A204.1 (cell line): Measurements from ENCODE around the gene HEMK1.

Experiments
- FAIRE-seq: peaks from 2 replicates; lab custom pipeline; 2012; peaks lifted over from hg19 to GRCh38; lab: Jason Lieb, UNC

Gene HEMK1

DNA sequence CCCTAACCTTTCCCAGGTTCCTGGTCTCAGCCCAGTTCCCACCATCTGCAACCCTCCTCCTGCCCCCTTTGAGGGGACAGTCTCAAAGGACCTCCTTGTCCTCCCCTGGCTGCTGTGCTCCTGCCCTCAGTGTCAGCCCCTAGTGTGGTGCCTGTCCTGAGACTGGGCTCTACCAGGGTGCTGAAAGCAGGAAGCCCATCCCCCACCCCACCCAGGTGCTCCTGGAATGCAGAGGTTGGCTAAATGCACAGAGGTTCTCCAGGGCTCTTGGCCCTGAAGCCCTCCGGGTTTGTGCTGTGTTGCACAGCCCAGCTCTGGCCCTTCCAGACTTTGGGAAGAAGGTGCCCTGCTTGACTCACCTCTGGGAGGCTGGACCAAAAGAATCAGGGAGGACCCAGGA lies 23.5 kb upstream of the HEMK1 start:
- FAIRE-seq = no peak

DNA sequence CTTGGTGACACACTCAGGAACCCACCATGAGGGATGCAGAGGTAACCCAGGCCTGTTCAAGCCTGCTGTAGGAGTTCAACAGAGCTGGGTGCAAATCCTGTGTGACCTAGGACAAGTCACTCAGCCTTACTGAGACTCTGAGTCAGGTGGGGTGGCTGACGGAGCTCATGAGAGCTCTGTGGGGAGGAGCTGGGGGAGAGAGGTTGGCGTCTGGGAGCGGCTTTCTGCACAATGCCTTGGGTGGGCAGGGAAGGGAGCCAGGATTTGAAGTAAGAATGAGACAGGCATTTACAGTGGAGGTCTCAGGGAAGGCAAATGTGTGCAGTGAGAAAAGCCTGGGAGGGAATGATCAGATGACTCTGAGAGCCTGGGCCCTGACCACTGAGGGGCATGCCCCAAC lies 20.1 kb upstream of the HEMK1 start:
- no peak for FAIRE-seq

DNA sequence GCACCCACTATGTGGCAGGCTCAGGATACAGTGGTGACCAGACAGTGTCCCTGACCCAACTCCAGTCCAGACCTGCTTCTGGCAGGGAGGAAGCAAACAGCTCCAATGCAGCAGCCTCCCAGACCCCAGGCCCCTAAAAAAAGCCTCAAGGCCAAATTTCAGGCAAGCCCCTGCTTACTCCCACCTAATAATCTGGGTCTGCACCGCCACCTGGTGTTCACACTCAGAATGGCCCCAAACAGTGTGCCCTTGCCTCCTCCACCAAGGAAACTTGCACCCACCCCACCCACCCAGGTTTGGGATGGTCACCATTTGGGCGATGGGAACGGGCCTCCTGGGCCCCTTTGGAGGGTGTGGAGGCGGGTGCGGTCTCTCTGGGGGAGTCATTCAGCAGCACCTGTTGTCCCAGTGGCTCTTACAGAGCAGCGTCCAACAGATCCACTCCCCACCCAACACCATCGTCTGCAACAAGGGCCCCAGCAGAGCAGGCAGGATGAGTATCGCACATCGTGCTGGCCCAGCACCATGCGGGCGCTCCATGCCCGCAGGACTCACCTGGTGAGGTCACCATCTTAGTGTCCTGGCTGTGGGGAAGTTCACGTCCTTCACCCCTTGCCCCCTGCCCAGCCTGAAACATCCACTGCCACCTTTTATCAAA lies 19.1 kb upstream of the HEMK1 start:
- no peak for FAIRE-seq

DNA sequence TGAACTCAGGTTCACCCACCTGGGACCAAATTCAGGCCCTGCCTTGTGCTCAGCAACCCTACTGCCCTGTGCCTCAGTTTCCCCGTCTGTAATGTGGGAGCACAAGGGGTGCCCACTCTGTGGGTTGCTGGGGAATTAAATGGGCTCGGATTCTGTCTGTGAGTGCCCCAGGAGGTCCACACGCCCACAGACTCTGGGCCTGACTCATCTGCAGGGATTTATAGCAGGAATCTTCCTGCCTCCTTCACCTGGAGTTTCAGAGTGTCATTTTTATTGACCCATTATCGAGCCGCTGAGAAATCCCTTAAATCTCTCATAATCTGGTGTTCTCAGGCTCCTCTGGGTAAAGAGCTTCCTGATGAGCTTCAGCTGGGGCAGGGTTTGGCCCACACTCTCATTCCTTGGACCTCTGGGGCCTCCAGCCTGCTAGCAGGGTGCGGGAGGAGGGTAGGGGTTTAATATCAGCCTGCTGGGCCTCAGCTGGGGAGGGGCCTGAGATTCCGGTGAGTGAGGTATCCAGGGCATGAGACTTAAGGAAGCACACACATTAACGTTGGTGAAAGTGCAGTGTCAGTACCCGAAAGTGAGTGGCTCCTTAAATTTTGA lies 18.2 kb upstream of the HEMK1 start:
- FAIRE-seq = no peak

DNA sequence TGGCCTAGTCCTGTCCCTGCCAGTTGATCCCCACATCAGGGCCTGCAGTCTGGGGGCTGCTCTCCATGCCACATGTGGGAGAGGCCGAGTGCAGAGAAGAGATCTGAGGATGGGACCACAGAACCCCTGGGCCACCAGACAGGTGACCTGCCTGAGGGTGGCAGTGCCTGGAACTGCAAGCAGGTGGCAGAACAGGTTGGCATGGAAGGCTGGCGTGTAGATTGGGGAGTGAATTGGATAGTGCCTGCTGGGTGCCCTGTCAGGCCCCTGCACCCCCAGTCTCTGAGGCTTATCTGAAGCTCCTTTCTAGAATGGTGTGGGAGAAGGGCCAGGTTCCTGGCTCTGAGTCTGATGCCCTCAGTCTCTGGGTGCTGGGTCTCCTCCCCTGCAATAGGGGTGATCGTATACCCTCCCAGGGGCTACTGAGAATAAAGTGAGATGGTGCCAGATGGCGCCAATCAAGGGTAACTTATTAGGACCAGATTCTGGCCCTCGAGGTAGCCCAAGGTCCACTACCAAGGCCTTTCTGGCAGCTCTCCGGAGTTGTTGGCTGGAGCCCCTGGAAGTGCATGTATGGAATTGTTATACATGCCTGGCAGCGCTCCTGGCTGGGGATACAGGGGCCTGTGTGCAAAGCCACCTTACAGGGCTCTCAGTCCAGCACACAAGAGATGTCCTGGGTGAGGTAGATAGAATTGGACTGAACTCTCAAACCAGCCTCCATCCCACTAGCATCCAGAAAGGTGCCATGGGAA lies 17.5 kb upstream of the HEMK1 start:
- no peak for FAIRE-seq

DNA sequence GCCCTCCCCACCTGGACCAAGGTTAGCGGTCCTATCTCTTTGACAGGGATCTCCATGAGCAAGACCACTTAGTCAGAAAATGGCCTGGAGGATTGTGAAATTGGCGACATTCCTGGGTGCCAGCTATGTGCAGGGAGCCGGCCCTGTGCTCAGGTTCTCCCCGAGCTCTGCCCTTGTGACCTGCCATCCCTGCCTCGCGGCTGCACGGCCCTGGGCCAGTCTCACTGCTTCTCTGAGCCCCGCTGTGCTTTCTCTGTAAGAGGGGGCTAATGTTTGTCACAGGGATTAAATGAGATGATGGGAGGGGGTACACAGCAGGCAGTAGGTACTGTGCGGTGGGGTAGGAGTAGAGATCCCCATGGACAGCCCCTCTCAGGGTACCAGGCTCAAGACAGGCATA lies 16.7 kb upstream of the HEMK1 start:
- no peak for FAIRE-seq

DNA sequence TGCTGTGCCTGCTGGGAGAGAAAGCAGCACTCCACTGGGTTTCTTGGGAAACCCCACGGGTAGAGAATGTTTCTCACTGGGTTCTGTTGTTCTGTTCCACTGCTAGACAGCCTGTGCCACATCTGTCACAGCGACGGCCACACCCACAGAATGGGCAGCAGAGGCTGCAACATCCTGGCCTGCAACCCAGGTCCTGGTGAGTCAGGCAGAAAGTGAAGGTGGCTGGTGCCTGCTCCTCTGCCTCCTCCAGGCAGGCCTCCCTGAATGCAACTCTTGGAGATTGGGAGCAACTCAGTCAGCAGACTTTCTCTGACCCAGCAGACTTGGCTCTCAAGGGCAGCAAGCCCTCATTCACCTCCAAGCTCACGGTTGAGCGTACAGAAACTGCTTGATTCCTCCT lies 14.8 kb upstream of the HEMK1 start:
- no peak for FAIRE-seq

DNA sequence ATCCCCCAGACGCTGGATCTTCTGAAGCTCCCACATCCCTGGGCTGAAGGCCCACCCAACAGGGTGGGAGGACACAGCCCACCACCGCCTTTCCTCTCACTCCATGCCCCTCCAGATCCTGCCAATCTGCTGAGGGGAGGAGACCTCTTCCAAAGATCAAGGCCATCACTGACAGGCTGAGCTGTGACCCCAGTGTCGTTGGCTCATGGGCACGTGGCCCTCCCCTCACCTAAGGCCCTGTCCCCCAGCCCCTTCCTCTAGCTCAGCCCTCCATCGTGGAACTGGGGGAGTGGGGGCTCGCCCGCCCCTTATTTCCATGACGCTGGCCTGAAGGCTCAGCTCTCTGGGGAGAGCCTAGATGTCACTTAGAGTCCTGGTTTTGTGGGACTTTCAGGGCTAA lies 12.2 kb upstream of the HEMK1 start:
- FAIRE-seq = no peak

DNA sequence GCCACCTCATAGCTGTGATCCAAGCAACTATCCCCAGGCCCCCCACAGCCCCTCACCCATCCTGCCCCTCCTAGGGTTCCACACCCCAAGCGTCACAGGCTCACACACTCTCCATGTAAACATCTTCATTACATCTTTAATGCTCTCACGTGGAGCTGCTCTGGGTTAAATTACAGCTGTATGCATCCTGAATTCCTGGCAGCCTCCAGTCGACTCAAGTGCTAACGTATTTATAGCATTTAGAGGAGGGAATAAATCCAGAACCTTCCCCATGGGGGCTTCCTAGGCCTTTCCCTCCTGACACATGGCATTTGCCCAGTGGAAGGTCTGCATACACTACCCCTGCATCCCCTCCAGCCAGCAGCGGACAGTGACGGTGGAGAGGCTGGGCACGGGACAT lies 11.4 kb upstream of the HEMK1 start:
- FAIRE-seq = no peak

DNA sequence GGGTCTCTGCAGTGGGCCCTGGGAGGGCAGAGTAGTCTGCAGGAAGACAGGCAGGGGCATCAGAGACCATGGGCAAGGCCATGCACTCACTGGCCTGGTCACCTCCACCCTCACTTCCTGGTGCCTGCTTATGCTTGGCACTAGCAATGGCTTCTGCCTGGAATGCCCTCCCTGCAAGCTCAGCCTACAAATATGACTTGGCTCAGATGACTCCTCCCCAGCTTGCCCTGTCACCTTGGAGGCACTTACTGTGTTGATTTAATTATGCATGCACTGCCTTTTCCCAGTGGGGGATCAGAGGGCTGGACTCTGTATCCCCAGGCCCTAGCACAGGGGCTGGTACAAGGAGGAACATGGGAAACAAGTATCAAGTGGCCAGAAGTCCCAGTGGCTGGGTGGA lies 9.6 kb upstream of the HEMK1 start:
- no peak for FAIRE-seq

DNA sequence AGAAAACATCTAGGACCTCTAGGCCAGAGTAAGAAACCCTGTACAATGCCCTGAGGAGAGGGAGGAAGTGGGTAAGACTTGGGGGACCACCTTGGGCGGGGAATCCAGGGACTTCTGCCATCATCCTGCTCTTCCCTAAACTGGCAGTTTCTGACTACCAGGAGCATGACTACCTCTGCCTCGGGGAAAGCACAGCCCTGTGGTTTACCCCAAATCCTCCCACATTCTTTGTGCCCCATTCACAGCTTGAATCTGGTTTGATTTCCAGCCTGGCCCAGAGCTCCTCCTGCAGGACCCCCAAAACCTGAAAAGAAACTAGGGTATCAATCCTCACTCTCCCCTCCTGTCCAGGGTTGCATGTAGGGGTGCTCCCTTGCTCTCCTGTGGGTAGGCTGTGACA lies 6.5 kb upstream of the HEMK1 start:
- no peak for FAIRE-seq

DNA sequence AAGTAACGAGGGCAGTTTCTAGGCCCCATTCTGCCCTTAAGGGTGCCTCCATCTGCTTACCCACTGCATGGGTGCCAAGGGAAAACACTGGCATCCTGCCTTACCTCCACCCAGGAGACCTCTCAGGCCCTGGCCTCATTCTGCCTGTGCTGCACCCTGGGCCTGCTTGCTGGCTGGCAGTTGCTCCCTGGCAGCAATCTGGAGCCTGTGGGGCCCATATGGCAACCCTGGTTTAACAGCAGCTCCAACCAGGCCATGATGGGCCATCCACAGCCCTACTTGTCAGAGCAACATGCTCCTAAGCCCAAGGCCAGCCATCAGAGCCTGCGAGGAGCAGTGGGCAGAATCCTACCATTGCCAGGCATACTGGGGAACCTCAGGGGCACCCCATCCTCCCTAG lies 5.5 kb upstream of the HEMK1 start:
- FAIRE-seq = no peak

DNA sequence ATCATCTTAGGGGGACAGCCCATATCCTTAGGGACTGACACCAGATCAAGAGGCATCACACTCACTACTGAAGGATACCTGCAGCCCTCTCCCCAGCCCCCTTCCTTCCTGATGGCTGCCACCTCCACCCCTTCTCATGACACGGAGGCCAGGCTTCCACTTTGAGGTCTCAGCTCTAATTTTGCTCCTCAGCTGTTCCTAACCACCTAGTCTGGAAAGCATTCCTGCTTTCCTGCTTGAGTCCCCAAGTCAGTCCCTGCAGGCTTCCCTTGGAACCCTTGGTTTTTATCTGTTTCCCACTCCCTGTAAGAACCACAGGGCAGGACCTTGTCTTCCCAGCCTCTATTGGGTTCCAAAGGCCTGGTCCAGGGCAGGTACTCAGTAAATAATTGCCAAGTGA lies 5.0 kb upstream of the HEMK1 start:
- no peak for FAIRE-seq

DNA sequence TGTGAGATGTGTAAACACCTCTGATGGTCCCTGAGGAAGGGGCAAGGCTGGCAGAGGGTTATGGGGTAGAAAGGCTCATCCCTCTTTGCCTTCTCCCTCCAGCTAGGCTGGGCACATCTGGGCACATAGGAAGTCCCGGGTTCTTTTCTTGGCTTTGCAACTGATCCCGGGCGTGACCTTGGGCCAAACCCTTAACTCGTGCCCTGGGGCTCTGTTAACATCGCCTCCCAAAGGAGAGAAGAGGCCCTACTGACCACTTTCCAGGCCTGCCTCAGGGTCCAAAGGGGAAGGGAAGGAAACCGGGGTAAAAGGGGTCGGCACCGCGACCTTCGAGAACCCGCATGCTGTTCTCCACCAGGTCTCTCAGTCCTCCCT lies 2.3 kb upstream of the HEMK1 start:
- no peak for FAIRE-seq

DNA sequence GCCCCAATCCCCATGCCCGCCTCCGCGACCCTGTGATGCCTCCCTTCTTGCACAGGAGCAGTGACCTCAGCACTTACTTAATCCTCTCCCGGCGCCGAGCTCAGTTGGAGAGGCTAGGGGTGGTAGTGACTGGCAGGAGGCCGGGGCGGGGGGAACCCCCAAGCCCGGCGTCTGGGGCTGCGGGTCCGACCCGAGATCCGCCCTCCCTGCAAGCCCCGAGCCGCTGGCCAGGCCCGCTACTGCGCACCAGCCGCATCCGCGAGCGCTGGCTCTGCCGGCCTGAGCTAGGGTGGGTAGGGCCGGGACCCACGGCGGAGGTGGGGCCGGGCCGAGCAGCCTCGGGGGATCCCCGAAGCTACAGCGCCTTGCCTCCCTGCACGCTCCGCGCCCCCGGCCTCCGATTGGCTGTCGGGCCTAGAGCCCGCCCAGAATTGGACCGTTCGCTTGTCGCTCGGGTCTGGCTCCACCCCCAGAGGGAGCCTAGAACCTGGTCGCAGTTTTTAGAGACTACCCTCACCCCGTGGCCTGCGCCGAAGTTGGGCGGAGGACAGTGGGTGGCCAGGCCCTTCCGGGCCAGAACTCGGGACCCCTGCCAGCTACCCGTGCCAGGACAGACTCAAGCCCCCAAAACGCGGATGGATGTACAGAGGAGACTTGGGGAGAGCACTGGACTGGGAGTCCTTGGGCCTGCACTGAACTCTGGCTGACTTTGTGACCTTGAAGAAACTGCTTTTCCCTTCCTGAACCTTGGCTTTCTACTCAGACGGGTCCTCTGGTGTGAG lies 1.7 kb upstream of the HEMK1 start, which contains the start of gene C3orf18:
Gene C3orf18, minus strand, starts transcription at position 362 of the 782 bp plus-strand sequence. CDS start 2,048 bp downstream, outside the sequence.
- FAIRE-seq = no peak

DNA sequence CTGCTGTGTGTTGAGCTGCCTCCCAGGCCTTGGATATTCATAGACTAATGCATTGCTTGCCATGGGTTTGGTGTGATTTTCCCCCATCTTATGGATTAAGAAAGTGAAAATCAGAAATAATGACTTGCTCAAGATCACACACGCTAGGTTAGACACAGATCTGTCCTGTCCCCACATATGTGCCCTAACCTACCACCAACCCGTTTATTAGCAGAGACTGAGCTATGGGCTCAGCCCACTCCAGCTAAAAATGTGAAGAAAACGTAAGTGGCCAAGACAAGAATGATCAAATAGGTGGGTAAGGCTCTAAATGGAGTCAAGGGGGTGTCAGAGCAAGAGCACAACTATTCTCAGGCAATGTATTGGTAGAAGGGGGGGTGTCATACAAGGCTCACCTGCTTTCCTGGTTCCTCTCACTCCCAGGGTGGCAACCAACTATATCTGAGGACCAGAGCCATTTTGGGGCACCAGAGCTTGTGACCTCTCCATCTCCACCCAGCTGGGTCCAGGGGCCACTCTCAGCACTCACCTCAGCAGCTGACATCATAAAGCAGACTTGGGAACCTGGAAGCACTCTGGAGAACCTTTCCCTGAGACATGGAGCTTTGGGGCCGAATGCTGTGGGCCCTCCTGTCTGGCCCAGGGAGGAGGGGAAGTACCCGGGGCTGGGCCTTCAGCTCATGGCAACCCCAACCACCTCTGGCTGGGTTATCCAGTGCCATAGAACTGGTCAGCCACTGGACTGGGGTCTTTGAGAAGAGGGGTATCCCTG lies 1.4 kb downstream of the HEMK1 start:
- FAIRE-seq = no peak

DNA sequence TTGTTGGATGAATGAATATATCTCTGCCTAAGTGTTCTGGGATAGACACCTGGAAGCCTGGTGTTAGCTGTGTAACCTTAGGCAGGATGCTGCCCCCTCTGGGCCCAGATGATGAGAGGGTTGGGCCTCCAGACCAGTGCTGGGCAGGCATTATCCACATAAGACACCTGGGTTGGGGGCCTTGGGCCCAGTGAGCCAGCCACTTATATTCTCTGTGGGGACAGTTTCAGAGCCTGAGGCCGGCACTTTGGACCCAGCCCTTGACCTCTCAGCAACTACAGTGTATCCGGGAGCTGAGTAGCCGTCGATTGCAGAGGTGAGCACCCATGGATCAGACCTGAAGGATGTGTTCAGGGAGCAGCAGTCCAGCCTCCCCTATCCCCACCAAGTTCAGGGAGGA lies 2.2 kb downstream of the HEMK1 start:
- no peak for FAIRE-seq

DNA sequence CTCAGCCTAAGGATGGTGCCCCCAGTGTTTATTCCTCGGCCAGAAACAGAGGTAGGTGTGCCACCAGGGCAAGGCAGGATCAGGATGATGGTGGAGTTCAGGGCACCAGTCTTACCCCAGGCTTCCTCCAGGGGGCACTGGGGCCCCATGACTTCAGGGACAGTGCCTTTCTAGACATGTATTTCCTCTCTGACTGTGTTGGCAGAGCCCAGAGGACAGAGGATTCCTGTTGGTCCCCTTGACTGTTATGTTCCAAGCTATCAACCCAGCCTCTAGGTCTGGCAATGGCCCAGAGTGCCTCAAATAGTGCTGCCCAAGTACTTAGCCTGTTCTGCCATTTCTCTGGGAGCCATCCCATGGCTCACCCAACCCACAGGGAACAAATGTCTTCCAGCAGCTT lies 2.8 kb downstream of the HEMK1 start:
- no peak for FAIRE-seq

DNA sequence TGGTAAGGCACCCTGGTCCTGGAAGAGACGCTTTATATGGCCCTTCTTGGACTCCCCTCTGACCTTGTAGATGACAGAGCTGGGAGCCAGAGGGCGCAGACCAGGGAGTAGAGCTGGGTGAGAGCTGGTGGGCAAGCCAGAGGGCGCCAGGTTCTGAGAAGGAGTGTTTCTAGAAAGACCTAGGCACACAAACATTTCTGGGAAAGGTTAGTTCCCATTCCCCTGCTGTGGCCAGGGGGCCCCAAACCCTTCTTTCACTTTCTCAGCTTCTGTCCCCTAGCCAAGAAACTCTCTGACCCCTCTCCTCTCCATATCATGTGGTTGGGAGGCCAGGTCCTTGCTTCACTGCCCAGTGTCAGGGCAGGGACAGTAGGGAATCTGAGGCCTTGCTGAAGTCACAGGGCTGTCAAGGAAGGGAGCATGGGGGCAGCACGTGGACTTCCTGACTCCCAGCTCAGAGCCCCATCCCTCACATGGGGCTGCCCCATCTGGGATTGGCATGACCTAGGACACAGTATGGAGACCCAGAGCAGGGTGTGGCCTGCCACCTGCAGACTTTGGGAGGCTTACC lies 3.6 kb downstream of the HEMK1 start:
- no peak for FAIRE-seq

DNA sequence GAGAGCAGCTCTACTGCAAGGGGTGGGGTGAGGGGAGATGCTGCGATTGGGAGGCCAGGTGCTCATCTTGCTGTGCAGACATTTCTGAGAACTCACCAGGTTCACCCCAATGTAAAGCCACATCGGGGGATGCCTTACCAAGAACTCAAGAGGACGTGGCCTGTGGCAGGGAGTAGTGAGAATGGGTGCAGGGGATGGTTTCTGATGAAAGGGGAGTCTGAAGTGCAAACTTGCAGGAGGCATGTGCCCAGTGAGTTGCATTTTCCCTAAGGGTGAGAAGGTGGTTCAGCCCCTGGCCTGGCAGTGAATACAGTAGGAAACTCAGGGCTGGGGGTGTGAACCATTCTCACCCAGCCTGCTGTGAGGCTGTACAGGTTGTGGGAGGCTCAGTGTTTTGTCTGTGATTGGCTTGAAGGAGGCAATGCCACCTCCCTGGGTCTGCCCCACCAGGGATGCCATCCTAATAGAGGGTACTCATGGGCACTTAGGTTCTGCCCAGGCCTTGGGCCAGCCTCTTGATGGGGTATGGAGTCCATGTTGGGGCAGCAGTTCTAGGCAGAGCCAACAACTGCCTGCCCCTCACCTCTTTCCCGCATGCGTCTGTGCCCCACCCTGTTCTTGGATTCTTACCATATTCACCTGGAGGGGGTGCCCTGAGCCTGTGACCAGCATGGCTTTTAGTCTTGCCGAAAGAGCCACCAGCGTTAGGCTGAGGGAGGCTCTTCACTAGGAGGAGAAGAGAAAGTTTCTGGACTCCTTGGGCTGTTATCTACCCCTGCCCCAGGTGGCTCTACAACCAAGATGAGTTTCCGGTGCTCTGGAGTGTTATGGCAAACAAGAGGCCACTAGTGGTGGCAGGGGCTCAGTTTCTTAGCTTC lies 4.5 kb downstream of the HEMK1 start:
- no peak for FAIRE-seq

DNA sequence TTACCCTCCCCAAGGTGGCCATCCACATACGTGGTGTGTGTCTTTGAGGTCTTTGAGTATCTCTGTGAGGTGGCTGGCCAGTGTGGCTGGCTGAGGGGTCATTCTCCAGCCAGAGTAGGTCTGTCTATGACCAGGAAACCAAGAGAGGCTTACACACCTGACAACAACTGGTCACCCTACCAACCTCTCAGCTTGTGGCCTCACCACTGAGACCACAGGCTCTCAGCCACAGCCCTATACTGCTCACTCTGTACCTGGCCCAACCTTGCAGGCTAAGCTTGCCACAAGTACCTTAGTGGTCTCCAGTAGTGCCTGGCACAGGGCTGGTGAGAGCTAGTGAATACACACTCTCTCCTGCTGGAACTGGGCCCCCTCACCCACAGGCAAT lies 5.1 kb downstream of the HEMK1 start:
- FAIRE-seq = no peak
